Smooth muscle cell (in vitro differentiated cells): ENCODE results near the gene KRTAP4-3. TPM values are rescaled to one million over a fixed set of nuclear protein-coding genes. Genes with fewer than 3 reads are reported as not detected.

Source experiments
- DNase-seq: peaks from one replicate; lab custom pipeline; 2025; ENCODE audit not compliant: unreplicated experiment; lab: John Stamatoyannopoulos, UW
- H2AFZ ChIP-seq: fragments of 200-600 bp; sonication (generic); 2 replicates; pipeline ENCODE4 v1.6.0; 2016; ENCODE audit warnings: antibody characterized with exemption, low read depth, mild to moderate bottlenecking
- H3F3A ChIP-seq: fragments of 200-600 bp; sonication (generic); 2 replicates; pipeline ENCODE4 v1.6.0; 2017; ENCODE audit warnings: antibody characterized with exemption, low read depth
- H3K27ac ChIP-seq: fragments of 200-600 bp; sonication (generic); 2 replicates; pipeline ENCODE4 v1.5.1; 2016; ENCODE audit warnings: low read depth, mild to moderate bottlenecking
- H3K27me3 ChIP-seq: fragments of 200-600 bp; sonication (generic); 2 replicates; pipeline ENCODE4 v1.6.1; 2016; ENCODE audit warnings: low read depth, mild to moderate bottlenecking
- H3K36me3 ChIP-seq: fragments of 200-600 bp; sonication (generic); 2 replicates; pipeline ENCODE4 v1.5.1; 2016; ENCODE audit warnings: low read depth
- H3K4me1 ChIP-seq: fragments of 200-600 bp; sonication (generic); 2 replicates; pipeline ENCODE4 v1.5.1; 2016; ENCODE audit warnings: low read depth
- H3K4me2 ChIP-seq: fragments of 200-600 bp; sonication (generic); 2 replicates; pipeline ENCODE4 v1.6.0; 2016; ENCODE audit warnings: mild to moderate bottlenecking
- H3K4me3 ChIP-seq: fragments of 200-600 bp; sonication (generic); 2 replicates; pipeline ENCODE4 v1.5.1; 2016; ENCODE audit warnings: mild to moderate bottlenecking
- H3K79me2 ChIP-seq: fragments of 200-600 bp; sonication (generic); 2 replicates; pipeline ENCODE4 v1.6.0; 2016; ENCODE audit warnings: low read depth, mild to moderate bottlenecking
- H3K9ac ChIP-seq: fragments of 200-600 bp; sonication (generic); 2 replicates; pipeline ENCODE4 v1.6.0; 2016; ENCODE audit warnings: low read depth
- H3K9me3 ChIP-seq: fragments of 200-600 bp; sonication (generic); replicated peaks from 2 replicates; pipeline ENCODE4 v1.5.1; 2016; ENCODE audit warnings: low read depth
- H4K20me1 ChIP-seq: fragments of 200-600 bp; sonication (generic); 2 replicates; pipeline ENCODE4 v1.6.0; 2016; ENCODE audit warnings: low read depth
- CTCF ChIP-seq: fragments of 200-600 bp; sonication (generic); IDR thresholded peaks from 2 replicates; pipeline ENCODE4 v1.5.1; 2017; ENCODE audit warnings: borderline replicate concordance, mild to moderate bottlenecking, antibody characterized with exemption; ENCODE audit not compliant: insufficient read depth, poor library complexity, severe bottlenecking
- WGBS: methylation state at CpG from one replicate; pipeline ENCODE4 v1.1.7; 2016; ENCODE audit warnings: low lambda C conversion rate; 5-methylcytosine and 5-hydroxymethylcytosine counted together
- polyA plus RNA-seq: library from polyadenylated mRNA; unstranded; fragments of >200 nt; fragmentation: Nextera tagmentation; extraction: Ambion mirVana; gene quantifications from 2 replicates; pipeline ENCODE4 v1.2.1, GENCODE V29; 2016
- total RNA-seq: library from RNA; depleted of rRNA; stranded (reverse); fragments of >200 nt; gene quantifications from 2 replicates; pipeline ENCODE4 v1.2.3, GENCODE V29; 2014

The KRTAP4-3 gene
- total RNA-seq, result not detected in 2 replicates
- not detected in 2 replicates for polyA plus RNA-seq

GRCh38 chr17:41168121-41168520 is at the start of gene KRTAP4-3:
TSS of gene KRTAP4-3 (minus strand) at chr17:41168221. CDS start at chr17:41168172, 49 bp downstream.
- WGBS, result 72% methylated on average over 1 of the region's 1 CpG
- H3K9me3 ChIP-seq, result no peaks in the 10 kb centered on the region

DNA sequence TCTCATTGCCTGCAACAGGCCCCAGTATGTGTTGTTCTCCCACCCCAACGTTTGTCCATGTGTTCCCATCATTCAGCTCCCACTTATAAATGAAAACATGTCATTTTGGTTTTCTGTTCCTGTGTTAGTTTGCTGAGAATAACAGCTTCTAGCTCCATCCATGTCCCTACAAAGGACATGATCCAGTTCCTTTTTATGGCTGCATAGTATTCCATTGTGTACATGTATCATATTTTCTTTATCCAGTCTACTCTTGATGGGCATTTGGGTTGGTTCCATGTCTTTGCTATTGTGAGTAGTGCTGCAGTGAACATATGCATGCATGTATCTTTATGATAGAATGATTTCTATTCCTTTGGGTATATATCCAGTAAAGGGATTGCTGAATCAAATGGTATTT is 47.7 kb upstream of the KRTAP4-3 start:
- no peak overlapping the region for H2AFZ ChIP-seq
- no peaks in the 10 kb centered on the region for H3K9me3 ChIP-seq
- H3F3A ChIP-seq, result no peaks in the 10 kb centered on the region
- H3K4me2 ChIP-seq, result no peak overlapping the region
- no peak overlapping the region for H3K9ac ChIP-seq
- H3K4me1 ChIP-seq, result no peaks in the 10 kb centered on the region
- no peaks in the 10 kb centered on the region for H3K27me3 ChIP-seq
- WGBS, result 90% methylated on average over 1 of the region's 1 CpG
- TF ChIP-seq CTCF, result no peak
- no peak overlapping the region for H3K4me3 ChIP-seq
- H3K27ac ChIP-seq, result no peak overlapping the region
- no peaks in the 10 kb centered on the region for H3K79me2 ChIP-seq
- H3K36me3 ChIP-seq, result no peaks in the 10 kb centered on the region
- DNase-seq, result no peak
- no peaks in the 10 kb centered on the region for H4K20me1 ChIP-seq

More at GRCh38 chr17:41168121-41168520, at the start of gene KRTAP4-3:
- Histone ChIP-seq H3F3A (no peaks in the 10 kb centered on the region), H3K4me3 (no peak within 1 kb of the TSS), H3K4me1 (no peaks in the 10 kb centered on the region), H3K27ac (no peak within 1 kb of the TSS), H2AFZ (no peak within 1 kb of the TSS), H3K79me2 (no peaks in the 10 kb centered on the region), H4K20me1 (no peaks in the 10 kb centered on the region), H3K36me3 (no peaks in the 10 kb centered on the region), H3K9ac (no peak within 1 kb of the TSS), H3K27me3 (peaks cover 10% of the 10 kb centered on the region), H3K4me2 (no peak within 1 kb of the TSS)
- DNase-seq, result no peak
- no peak for TF ChIP-seq CTCF

DNA sequence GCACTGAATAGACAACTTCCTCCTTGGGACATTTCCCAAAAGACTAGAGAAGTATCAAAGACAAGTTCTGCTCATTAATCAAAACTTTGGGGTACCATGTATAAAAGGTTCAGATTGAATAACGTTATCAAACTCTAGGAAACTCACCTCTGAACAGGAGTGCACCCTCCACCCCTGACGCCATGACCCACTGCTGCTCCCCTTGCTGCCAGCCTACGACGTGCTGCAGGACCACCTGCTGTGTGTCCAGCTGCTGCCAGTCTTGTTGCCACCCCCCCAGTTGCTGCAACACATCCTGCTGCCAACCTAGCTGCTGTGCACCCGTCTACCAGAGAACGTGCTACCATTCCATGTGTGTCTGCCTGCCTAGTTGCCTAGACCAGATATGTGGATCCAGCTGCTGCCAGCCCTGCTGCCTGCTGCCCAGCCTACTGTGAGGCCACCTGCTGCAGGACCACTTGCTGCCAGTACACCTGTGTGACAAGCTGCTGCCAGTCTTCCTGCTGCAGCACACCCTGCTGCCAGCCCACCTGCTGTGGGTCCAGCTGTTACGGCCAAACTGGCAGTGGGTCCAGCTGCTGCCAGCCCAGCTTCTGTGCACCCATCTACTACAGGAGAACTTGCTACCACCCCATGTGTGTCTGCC is 44.6 kb upstream of the KRTAP4-3 start:
- Histone ChIP-seq H3K4me1 (no peaks in the 10 kb centered on the region), H3K27ac (no peak overlapping the region), H3K9me3 (no peaks in the 10 kb centered on the region), H3K9ac (no peak overlapping the region), H2AFZ (no peak overlapping the region), H3K36me3 (no peaks in the 10 kb centered on the region), H3F3A (no peaks in the 10 kb centered on the region), H3K4me2 (no peak overlapping the region), H3K79me2 (no peaks in the 10 kb centered on the region), H3K27me3 (no peaks in the 10 kb centered on the region), H4K20me1 (no peaks in the 10 kb centered on the region), H3K4me3 (no peak overlapping the region)
- no peak for DNase-seq
- TF ChIP-seq CTCF, result no peak
- WGBS, result 82% methylated on average over 7 of the region's 7 CpGs
